WTC11 (cell line): ENCODE data around the gene CLEC20A.

Experiments
- CTCF ChIP-seq: fragments of 200-600 bp; IDR thresholded peaks from 2 replicates; pipeline ENCODE4 v1.8.0; 2022; ENCODE audit warnings: antibody characterized with exemption
- HMGXB4 ChIP-seq: sonication (generic); formaldehyde crosslinking; IDR thresholded peaks from 2 replicates; pipeline ENCODE4 v1.8.1; 2023; ENCODE audit warnings: mild to moderate bottlenecking, moderate library complexity, missing genetic modification reagents
- MAX ChIP-seq: sonication (generic); formaldehyde crosslinking; IDR thresholded peaks from 2 replicates; pipeline ENCODE4 v1.8.0; 2022; ENCODE audit warnings: mild to moderate bottlenecking, missing genetic modification reagents
- USF2 ChIP-seq: sonication (generic); formaldehyde crosslinking; IDR thresholded peaks from 2 replicates; pipeline ENCODE4 v1.8.1; 2023; ENCODE audit warnings: mild to moderate bottlenecking, missing genetic modification reagents, moderate library complexity
- ZBTB21 ChIP-seq: sonication (generic); formaldehyde crosslinking; IDR thresholded peaks from 2 replicates; pipeline ENCODE4 v1.8.1; 2023; ENCODE audit warnings: mild to moderate bottlenecking, missing genetic modification reagents, borderline replicate concordance

GRCh38 chr1:178506669-178507068 is 9.9 kb upstream of the CLEC20A start:
- TF ChIP-seq HMGXB4 (CRISPR knock-in tag): no peak
- TF ChIP-seq MAX (CRISPR knock-in tag): no peak
- TF ChIP-seq USF2 (CRISPR knock-in tag): no peak
- no peak for TF ChIP-seq CTCF
- no peak for TF ChIP-seq ZBTB21 (CRISPR knock-in tag)
